Astrocyte (in vitro differentiated cells and primary cell): Measurements from ENCODE around the gene DRICH1. TPM values are rescaled to one million over a fixed set of nuclear protein-coding genes. Genes with fewer than 3 reads are reported as not detected.

Source experiments
- DNase-seq: peaks from one replicate; pipeline ENCODE4 v3.0.0-alpha.2; 2010; ENCODE audit warnings: low read depth
- FAIRE-seq: peaks from 2 replicates; lab custom pipeline; 2011; peaks lifted over from hg19 to GRCh38; lab: Jason Lieb, UNC
- H2AFZ ChIP-seq: 2 replicates; pipeline ENCODE4 v1.6.0; 2012; ENCODE audit warnings: low read depth, low read length, inconsistent platforms
- H3K27ac ChIP-seq: 2 replicates; pipeline ENCODE4 v1.5.1; 2011; ENCODE audit warnings: low read depth, low read length, inconsistent platforms
- H3K27me3 ChIP-seq: 2 replicates; pipeline ENCODE4 v1.6.0; 2011; ENCODE audit warnings: low read length, inconsistent platforms; ENCODE audit not compliant: insufficient read depth
- H3K36me3 ChIP-seq: 2 replicates; pipeline ENCODE4 v1.5.1; 2011; ENCODE audit warnings: low read length, inconsistent platforms; ENCODE audit not compliant: insufficient read depth
- H3K4me1 ChIP-seq: 2 replicates; pipeline ENCODE4 v1.5.1; 2011; ENCODE audit warnings: low read length, inconsistent platforms; ENCODE audit not compliant: insufficient read depth
- H3K4me2 ChIP-seq: 2 replicates; pipeline ENCODE4 v1.6.0; 2012; ENCODE audit warnings: low read length, inconsistent platforms
- H3K4me3 ChIP-seq: 2 replicates; pipeline ENCODE4 v1.5.1; 2011; ENCODE audit warnings: low read depth, mild to moderate bottlenecking, low read length, inconsistent platforms; ENCODE audit not compliant: insufficient read depth
- H3K79me2 ChIP-seq: 2 replicates; pipeline ENCODE4 v1.6.0; 2012; ENCODE audit warnings: mild to moderate bottlenecking, low read length, inconsistent platforms; ENCODE audit not compliant: insufficient read depth
- H3K9ac ChIP-seq: 2 replicates; pipeline ENCODE4 v1.6.0; 2012; ENCODE audit warnings: mild to moderate bottlenecking, low read length, inconsistent platforms
- H3K9me3 ChIP-seq: 2 replicates; pipeline ENCODE4 v1.5.1; 2012; ENCODE audit warnings: low read depth, mild to moderate bottlenecking, low read length, inconsistent platforms; ENCODE audit not compliant: insufficient read depth
- H4K20me1 ChIP-seq: 2 replicates; pipeline ENCODE4 v1.6.0; 2012; ENCODE audit warnings: low read length, inconsistent platforms; ENCODE audit not compliant: insufficient read depth
- H3K27ac Mint-ChIP-seq: one replicate; pipeline ENCODE4 v1.8.0; 2021; ENCODE audit warnings: mild to moderate bottlenecking, mixed read lengths; ENCODE audit not compliant: unreplicated experiment
- H3K27me3 Mint-ChIP-seq: one replicate; pipeline ENCODE4 v1.8.0; 2021; ENCODE audit warnings: low read depth, mixed read lengths; ENCODE audit not compliant: unreplicated experiment
- H3K36me3 Mint-ChIP-seq: one replicate; pipeline ENCODE4 v1.8.0; 2021; ENCODE audit warnings: low read depth, mixed read lengths; ENCODE audit not compliant: unreplicated experiment
- H3K4me1 Mint-ChIP-seq: one replicate; pipeline ENCODE4 v1.8.0; 2021; ENCODE audit warnings: low read depth, mixed read lengths; ENCODE audit not compliant: unreplicated experiment
- H3K4me3 Mint-ChIP-seq: one replicate; pipeline ENCODE4 v1.8.0; 2021; ENCODE audit warnings: mild to moderate bottlenecking, moderate library complexity, mixed read lengths; ENCODE audit not compliant: unreplicated experiment
- H3K9me3 Mint-ChIP-seq: one replicate; pipeline ENCODE4 v1.8.0; 2021; ENCODE audit warnings: mild to moderate bottlenecking, mixed read lengths; ENCODE audit not compliant: unreplicated experiment
- EZH2 ChIP-seq: IDR thresholded peaks from 2 replicates; pipeline ENCODE4 v1.6.1; 2012; ENCODE audit warnings: mild to moderate bottlenecking, low read length, inconsistent platforms; ENCODE audit not compliant: insufficient read depth
- total RNA-seq: library from RNA; stranded (reverse); gene quantifications from 2 replicates; pipeline ENCODE4 v1.2.1, GENCODE V29; 2021
- TF ChIP-seq, protein P1 (sequence below): IDR thresholded peaks from 2 replicates; pipeline ENCODE4 v1.5.1; 2011; ENCODE audit warnings: low read depth, mild to moderate bottlenecking, inconsistent platforms, low read length, moderate library complexity; ENCODE audit not compliant: insufficient read depth

DRICH1 gene
- total RNA-seq, 1 donor from 2014 or later: not detected

DNA sequence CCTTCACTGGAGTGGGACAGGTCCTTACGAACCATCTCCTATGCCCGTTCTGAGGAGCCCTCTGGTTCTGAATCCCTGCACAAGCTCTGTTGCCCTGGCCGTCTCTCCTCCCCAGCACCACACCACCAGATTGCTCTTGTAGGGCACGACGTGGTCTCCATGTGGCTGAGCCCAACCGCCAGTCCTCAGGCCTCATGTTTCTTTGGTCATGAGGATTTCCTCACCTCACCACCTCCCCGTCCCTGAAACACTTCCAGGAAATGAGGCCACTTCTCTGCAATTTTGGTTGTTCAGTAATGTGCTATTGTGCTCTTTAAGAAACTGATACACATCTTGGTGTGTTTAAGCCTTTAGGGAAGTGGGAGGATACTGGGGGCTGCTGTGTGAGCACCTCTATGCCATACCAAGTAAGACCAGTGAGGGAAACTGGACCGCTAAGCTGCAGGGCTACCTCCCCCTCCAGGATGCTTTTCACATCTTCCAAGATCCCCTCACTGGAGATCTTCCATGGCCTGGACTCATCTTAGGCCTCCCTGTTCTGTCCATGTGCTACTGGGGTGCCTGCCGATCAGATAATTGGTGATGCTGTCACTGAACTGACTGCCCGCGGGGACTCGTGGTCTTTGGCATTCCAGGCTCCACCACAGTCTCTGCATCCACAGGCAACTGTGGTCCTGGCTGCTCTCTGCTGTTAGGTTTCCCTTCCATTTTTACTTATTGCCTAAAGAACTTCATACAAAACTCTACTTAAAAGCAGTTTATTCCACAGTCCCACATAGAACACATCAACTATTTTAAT is 21.9 kb downstream of the DRICH1 start:
- no peak for FAIRE-seq
- no peak overlapping the region for H3K27ac Mint-ChIP-seq
- no peaks in the 10 kb centered on the region for H3K9me3 ChIP-seq
- H3K36me3 Mint-ChIP-seq: peaks cover 1% of the 10 kb centered on the region
- H3K27me3 Mint-ChIP-seq: peaks cover 17% of the 10 kb centered on the region
- H3K4me1 Mint-ChIP-seq: peaks cover 2% of the 10 kb centered on the region
- H3K27ac ChIP-seq: no peak overlapping the region
- no peaks in the 10 kb centered on the region for H3K4me1 ChIP-seq
- no peak overlapping the region for H3K4me3 Mint-ChIP-seq
- H2AFZ ChIP-seq: no peak overlapping the region
- H4K20me1 ChIP-seq: no peaks in the 10 kb centered on the region
- no peaks in the 10 kb centered on the region for H3K27me3 ChIP-seq
- no peak overlapping the region for H3K4me2 ChIP-seq
- H3K79me2 ChIP-seq: no peaks in the 10 kb centered on the region
- no peak for TF ChIP-seq EZH2
- TF ChIP-seq, protein P1, sequence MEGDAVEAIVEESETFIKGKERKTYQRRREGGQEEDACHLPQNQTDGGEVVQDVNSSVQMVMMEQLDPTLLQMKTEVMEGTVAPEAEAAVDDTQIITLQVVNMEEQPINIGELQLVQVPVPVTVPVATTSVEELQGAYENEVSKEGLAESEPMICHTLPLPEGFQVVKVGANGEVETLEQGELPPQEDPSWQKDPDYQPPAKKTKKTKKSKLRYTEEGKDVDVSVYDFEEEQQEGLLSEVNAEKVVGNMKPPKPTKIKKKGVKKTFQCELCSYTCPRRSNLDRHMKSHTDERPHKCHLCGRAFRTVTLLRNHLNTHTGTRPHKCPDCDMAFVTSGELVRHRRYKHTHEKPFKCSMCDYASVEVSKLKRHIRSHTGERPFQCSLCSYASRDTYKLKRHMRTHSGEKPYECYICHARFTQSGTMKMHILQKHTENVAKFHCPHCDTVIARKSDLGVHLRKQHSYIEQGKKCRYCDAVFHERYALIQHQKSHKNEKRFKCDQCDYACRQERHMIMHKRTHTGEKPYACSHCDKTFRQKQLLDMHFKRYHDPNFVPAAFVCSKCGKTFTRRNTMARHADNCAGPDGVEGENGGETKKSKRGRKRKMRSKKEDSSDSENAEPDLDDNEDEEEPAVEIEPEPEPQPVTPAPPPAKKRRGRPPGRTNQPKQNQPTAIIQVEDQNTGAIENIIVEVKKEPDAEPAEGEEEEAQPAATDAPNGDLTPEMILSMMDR: no peak
- H3K9me3 Mint-ChIP-seq: no peaks in the 10 kb centered on the region
- no peak overlapping the region for H3K9ac ChIP-seq
- H3K36me3 ChIP-seq: no peaks in the 10 kb centered on the region
- DNase-seq: no peak
- no peak overlapping the region for H3K4me3 ChIP-seq

DNA sequence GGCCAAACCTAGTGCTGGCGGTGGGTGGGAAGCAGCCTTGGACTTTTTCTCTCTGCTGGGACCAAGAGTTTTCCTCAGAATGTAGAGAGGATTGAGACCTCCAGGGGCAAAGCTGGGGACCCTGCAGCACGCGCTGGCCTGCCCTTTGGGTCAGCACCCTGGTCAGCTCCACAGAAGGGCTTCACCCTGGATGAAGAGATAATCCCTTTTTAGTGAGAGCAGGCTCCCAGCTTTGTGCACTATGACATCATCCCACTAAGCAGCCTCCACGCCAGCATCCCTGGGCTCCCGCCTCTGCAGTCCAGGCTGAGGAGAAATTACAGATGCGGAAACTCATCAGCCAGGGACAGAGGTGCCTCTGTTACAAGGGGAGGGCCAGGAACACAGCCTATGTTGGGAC is 23.5 kb downstream of the DRICH1 start:
- no peak overlapping the region for H2AFZ ChIP-seq
- H3K4me3 Mint-ChIP-seq: no peak overlapping the region
- no peaks in the 10 kb centered on the region for H3K36me3 ChIP-seq
- H3K27me3 ChIP-seq: no peaks in the 10 kb centered on the region
- no peak overlapping the region for H3K4me2 ChIP-seq
- no peaks in the 10 kb centered on the region for H4K20me1 ChIP-seq
- H3K9me3 ChIP-seq: no peaks in the 10 kb centered on the region
- no peak overlapping the region for H3K27ac Mint-ChIP-seq
- peaks cover 1% of the 10 kb centered on the region for H3K36me3 Mint-ChIP-seq
- H3K4me1 ChIP-seq: no peaks in the 10 kb centered on the region
- DNase-seq: peak; percentile 6
- no peaks in the 10 kb centered on the region for H3K9me3 Mint-ChIP-seq
- H3K9ac ChIP-seq: no peak overlapping the region
- FAIRE-seq: no peak
- peaks cover 29% of the 10 kb centered on the region for H3K27me3 Mint-ChIP-seq
- TF ChIP-seq, protein P1: no peak
- no peak for TF ChIP-seq EZH2
- no peak overlapping the region for H3K27ac ChIP-seq
- no peak overlapping the region for H3K4me3 ChIP-seq
- H3K79me2 ChIP-seq: no peaks in the 10 kb centered on the region
- H3K4me1 Mint-ChIP-seq: peaks cover 2% of the 10 kb centered on the region
